K562 (cell line): ENCODE data around the gene PPP1R14C. TPM values are rescaled to one million over a fixed set of nuclear protein-coding genes. Genes with fewer than 3 reads are reported as not detected.

Experiments
- ELF4 ChIP-seq: fragments of 450-650 bp; formaldehyde crosslinking; IDR thresholded peaks from 2 replicates; pipeline ENCODE4 v1.4.0; 2022; ENCODE audit warnings: missing genetic modification characterization
- FOXA3 ChIP-seq, 2 experiments: fragments of 450-650 bp in 1 of 2; sonication (generic) in 1 of 2; formaldehyde crosslinking; IDR thresholded peaks in 1 of 2; conservative IDR thresholded peaks in 1 of 2; 2 replicates each; pipeline versions ENCODE4 v1.4.0 to v1.8.0; 2020 to 2022; ENCODE audit warnings: mild to moderate bottlenecking in 2 of 2, missing genetic modification reagents in 1 of 2
- GABPB1 ChIP-seq: sonication (generic); formaldehyde crosslinking; IDR thresholded peaks from 2 replicates; pipeline ENCODE4 v1.8.0; 2022; ENCODE audit warnings: mild to moderate bottlenecking, missing genetic modification reagents
- HDAC2 ChIP-seq: fragments of 450-650 bp; IDR thresholded peaks from 2 replicates; pipeline ENCODE4 v1.6.1; 2016; ENCODE audit warnings: mild to moderate bottlenecking
- HIVEP1 ChIP-seq: fragments of 250-450 bp; sonication (Bioruptor Pico); IDR thresholded peaks from 2 replicates; pipeline ENCODE4 v1.4.0; 2020; ENCODE audit warnings: mild to moderate bottlenecking
- SAP30 ChIP-seq: fragments of 200-600 bp; sonication (generic); IDR thresholded peaks from 2 replicates; pipeline ENCODE4 v1.6.1; 2012; ENCODE audit warnings: borderline replicate concordance, low read depth, mild to moderate bottlenecking, moderate library complexity, low read length, control low read depth, inconsistent platforms; ENCODE audit not compliant: insufficient read depth, poor library complexity, severe bottlenecking
- TCF3 ChIP-seq: sonication (generic); formaldehyde crosslinking; IDR thresholded peaks from 2 replicates; pipeline ENCODE4 v1.4.0; 2020; ENCODE audit warnings: mild to moderate bottlenecking, missing genetic modification reagents
- ZBTB11 ChIP-seq, 3 experiments: fragments of 200-800 bp in 1 of 3; fragments of 250-450 bp in 1 of 3; fragments of 450-650 bp in 1 of 3; sonication (Bioruptor Pico) in 1 of 3; sonication (Bioruptor generic) in 1 of 3; formaldehyde crosslinking in 1 of 3; IDR thresholded peaks; 2 replicates each; pipeline versions ENCODE4 v1.6.1 to v1.8.0; 2016 to 2022; ENCODE audit warnings: mild to moderate bottlenecking in 2 of 3, missing genetic modification characterization in 2 of 3, missing compliant biosample characterization in 1 of 3, moderate library complexity in 1 of 3
- ZC3H4 ChIP-seq: sonication (generic); formaldehyde crosslinking; IDR thresholded peaks from 2 replicates; pipeline ENCODE4 v1.9.0; 2021; ENCODE audit warnings: missing genetic modification reagents, borderline replicate concordance
- ZFPM2 ChIP-seq: fragments of 250-450 bp; sonication (Bioruptor Pico); IDR thresholded peaks from 2 replicates; pipeline ENCODE4 v1.5.1; 2022; ENCODE audit warnings: mild to moderate bottlenecking
- ZNF277 ChIP-seq: fragments of 250-450 bp; sonication (Bioruptor Pico); IDR thresholded peaks from 2 replicates; pipeline ENCODE4 v1.8.0; 2022; ENCODE audit warnings: inconsistent platforms, mild to moderate bottlenecking, moderate library complexity, borderline replicate concordance
- ZNF740 ChIP-seq, 3 experiments: fragments of 200-800 bp in 1 of 3; sonication (Bioruptor generic) in 1 of 3; sonication (generic) in 1 of 3; formaldehyde crosslinking in 1 of 3; IDR thresholded peaks; 2 replicates each; pipeline versions ENCODE4 v1.6.1 to v1.8.0; 2016 to 2022; ENCODE audit warnings: mild to moderate bottlenecking in 2 of 3, missing compliant biosample characterization in 2 of 3, missing genetic modification characterization in 2 of 3, missing genetic modification reagents in 1 of 3
- polyA plus RNA-seq, 8 experiments: library from polyadenylated mRNA; depleted of rRNA in 4 of 8; stranded (reverse) in 5 of 8; unstranded in 3 of 8; fragments of >200 nt; fragmentation: Nextera tagmentation in 2 of 8; fragmentation: Illumina TruSeq in 1 of 8; extraction: Ambion mirVana in 2 of 8; extraction: Trizol in 1 of 8; gene quantifications; 2 replicates each; pipeline versions ENCODE4 v1.2.1 to v1.2.3, GENCODE V29; 2011 to 2014; ENCODE audit warnings: inconsistent platforms in 1 of 8, missing spikeins in 1 of 8
- total RNA-seq, 7 experiments: library from RNA; depleted of rRNA in 6 of 7; stranded (reverse); fragments of >200 nt in 6 of 7; fragmentation: Illumina TruSeq in 2 of 7; extraction: Trizol in 2 of 7; gene quantifications; 2 replicates each; pipeline versions ENCODE4 v1.2.1 to v1.2.3, GENCODE V29; 2011 to 2021; ENCODE audit warnings: low replicate concordance in 1 of 7
- TF ChIP-seq, protein P1 (sequence below): IDR thresholded peaks from 2 replicates; pipeline ENCODE4 v1.6.1; 2011; ENCODE audit warnings: borderline replicate concordance, low read depth, mild to moderate bottlenecking, moderate library complexity, low read length; ENCODE audit not compliant: insufficient read depth, poor library complexity, severe bottlenecking
- TF ChIP-seq, protein P2 (sequence below): fragments of 250-450 bp; sonication (Bioruptor Pico); IDR thresholded peaks from 2 replicates; pipeline ENCODE4 v1.8.0; 2021; ENCODE audit warnings: moderate library complexity, mild to moderate bottlenecking, inconsistent platforms

PPP1R14C gene
- total and polyA plus RNA-seq, 9 of the 15 experiments (the other 6 are each of a cell fraction or from before 2014, with no cell fraction given), result 4.5 to 16.6 (median 11.9) TPM

DNA sequence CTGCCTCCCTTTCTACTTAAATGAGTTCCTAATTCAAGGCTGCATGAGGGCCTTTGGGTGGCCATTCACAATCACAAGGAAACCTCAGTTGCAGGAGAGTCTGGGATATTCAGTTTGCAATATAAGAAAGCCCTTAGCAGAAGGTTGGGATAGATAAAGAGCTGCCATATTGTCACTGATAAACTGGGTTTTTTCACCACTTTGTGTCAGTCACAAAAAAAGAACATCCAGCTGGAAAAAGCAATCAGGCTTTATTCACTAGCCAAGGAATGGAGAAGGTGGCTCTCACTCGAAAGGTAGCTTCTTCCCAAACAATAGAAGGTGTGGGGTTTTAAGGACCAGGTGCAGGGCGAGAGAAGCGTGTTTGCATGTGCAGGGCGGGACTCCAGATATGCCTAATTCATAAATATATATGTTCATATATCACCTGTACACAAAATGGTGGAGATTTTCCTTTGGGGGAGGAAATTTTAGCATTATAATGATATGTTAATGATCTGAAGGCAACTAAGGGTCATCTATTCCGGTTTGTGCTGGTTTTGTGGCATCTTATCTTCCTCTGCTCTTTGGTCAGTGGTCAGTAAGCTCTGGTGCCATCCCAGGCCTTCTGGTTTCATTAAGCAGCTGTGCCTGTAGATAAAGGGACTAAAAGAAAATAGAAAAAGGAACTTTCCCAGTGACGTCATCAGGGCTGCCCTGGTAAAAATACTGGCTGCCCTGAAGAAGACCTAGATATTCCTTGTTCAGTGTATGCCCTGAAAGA, 128.8 kb downstream of the PPP1R14C start (continued):
- TF ChIP-seq, protein P1, sequence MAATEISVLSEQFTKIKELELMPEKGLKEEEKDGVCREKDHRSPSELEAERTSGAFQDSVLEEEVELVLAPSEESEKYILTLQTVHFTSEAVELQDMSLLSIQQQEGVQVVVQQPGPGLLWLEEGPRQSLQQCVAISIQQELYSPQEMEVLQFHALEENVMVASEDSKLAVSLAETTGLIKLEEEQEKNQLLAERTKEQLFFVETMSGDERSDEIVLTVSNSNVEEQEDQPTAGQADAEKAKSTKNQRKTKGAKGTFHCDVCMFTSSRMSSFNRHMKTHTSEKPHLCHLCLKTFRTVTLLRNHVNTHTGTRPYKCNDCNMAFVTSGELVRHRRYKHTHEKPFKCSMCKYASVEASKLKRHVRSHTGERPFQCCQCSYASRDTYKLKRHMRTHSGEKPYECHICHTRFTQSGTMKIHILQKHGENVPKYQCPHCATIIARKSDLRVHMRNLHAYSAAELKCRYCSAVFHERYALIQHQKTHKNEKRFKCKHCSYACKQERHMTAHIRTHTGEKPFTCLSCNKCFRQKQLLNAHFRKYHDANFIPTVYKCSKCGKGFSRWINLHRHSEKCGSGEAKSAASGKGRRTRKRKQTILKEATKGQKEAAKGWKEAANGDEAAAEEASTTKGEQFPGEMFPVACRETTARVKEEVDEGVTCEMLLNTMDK, result no peak
- TF ChIP-seq ZBTB11 (CRISPR knock-in tag; IDR thresholded peaks at IDR 0.05) (peak in 1 of 3 experiments; percentile 75; a peak in 2 of 6 replicates), FOXA3 (CRISPR knock-in tag; conservative IDR thresholded peaks at IDR 0.05 in 1 of 2, IDR thresholded peaks at IDR 0.05 in 1 of 2) (no peak; a peak in 1 of 4 replicates), ZFPM2 (no peak), HDAC2 (peak; percentile 84), ZC3H4 (no peak), GABPB1 (CRISPR knock-in tag) (peak; percentile 51; the same call in 1 of the 2 replicates), ELF4 (CRISPR knock-in tag) (peak; percentile 19; the same call in 1 of the 2 replicates), ZNF740 (CRISPR knock-in tag; IDR thresholded peaks at IDR 0.05) (no peak), ZNF740 (tag; IDR thresholded peaks at IDR 0.05) (0 out of 4 replicates have a peak, but pooled peaks of 1 of the 2 experiments have one; percentile 35), ZNF277 (CRISPR knock-in tag) (no peak), SAP30 (no peak), HIVEP1 (peak; percentile 6), TCF3 (CRISPR knock-in tag) (peak; percentile 94)
- TF ChIP-seq, protein P2, sequence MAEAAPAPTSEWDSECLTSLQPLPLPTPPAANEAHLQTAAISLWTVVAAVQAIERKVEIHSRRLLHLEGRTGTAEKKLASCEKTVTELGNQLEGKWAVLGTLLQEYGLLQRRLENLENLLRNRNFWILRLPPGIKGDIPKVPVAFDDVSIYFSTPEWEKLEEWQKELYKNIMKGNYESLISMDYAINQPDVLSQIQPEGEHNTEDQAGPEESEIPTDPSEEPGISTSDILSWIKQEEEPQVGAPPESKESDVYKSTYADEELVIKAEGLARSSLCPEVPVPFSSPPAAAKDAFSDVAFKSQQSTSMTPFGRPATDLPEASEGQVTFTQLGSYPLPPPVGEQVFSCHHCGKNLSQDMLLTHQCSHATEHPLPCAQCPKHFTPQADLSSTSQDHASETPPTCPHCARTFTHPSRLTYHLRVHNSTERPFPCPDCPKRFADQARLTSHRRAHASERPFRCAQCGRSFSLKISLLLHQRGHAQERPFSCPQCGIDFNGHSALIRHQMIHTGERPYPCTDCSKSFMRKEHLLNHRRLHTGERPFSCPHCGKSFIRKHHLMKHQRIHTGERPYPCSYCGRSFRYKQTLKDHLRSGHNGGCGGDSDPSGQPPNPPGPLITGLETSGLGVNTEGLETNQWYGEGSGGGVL (CRISPR knock-in tag), result no peak
